Frontal cortex (tissue), 4 donors: ENCODE data around the gene SGMS1. TPM values are rescaled to one million over a fixed set of nuclear protein-coding genes. Genes with fewer than 3 reads are reported as not detected.
"Not testable (repeated sequence)": the region's sequence is repeated elsewhere in the genome, so short reads cannot be mapped to it uniquely, and the experiment has no call there.

ENCODE experiments used
- DNase-seq, 2 donors: peaks; one replicate each; pipeline ENCODE4 v3.0.0; 2012; ENCODE audit warnings: low spot score in 2 of 2
- FAIRE-seq: peaks from 2 replicates; lab custom pipeline; 2012; peaks lifted over from hg19 to GRCh38; lab: Jason Lieb, UNC
- total RNA-seq: library from RNA; depleted of rRNA; stranded (reverse); fragments of >200 nt; gene quantifications from one replicate; pipeline ENCODE4 v1.2.3, GENCODE V29; 2014
- donor health status: control.
- donor health status: control.
- donor health status: control.

The SGMS1 gene
- total RNA-seq, 1 donor from 2014 or later: 35.1 TPM

- FAIRE-seq (no peak), DNase-seq (no peak)
Measured at GRCh38 chr10:50447691-50448090, 176.1 kb downstream of the SGMS1 start.

GRCh38 chr10:50445777-50446176 is 178.0 kb downstream of the SGMS1 start:
- not testable (repeated sequence) for DNase-seq, FAIRE-seq

DNA sequence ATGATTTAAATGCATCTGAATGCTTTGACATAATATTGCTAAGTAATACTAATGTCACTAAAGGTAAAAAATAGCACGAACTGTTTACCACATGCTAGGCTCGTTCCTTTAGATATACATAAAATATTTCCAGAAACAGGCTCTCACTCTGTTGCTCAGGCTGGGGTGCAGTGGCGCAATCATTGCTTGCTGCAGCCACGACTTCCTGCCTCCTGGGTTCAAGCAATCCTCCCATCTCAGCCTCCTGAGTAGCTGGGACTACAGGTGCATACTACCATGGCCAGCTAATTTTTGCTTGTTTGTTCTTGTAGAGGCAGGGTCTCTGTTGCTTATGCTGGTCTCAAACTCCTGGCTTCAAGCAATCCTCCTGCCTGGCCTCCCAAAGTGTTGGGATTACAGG is 183.3 kb downstream of the SGMS1 start:
- FAIRE-seq (no peak), DNase-seq (no peak)

DNA sequence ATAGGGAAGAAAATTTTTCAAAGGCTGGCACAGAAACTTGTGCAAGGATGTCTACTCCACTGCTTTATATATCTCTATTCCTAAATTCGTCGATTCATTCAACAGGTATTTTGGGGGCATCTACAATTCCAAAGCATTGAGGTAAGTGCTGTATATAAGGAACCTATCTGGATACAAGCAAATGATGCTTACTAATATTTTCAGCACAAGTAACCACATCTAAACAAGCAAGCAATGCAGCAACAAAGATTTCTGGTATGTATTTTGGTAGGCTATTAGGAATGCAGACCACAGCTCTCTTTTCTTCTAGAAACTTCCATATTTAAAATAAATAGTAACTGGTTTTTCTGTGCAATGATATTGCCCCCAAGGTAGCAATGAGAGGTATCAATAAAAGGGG is 183.9 kb downstream of the SGMS1 start:
- DNase-seq (no peak), FAIRE-seq (no peak)

DNA sequence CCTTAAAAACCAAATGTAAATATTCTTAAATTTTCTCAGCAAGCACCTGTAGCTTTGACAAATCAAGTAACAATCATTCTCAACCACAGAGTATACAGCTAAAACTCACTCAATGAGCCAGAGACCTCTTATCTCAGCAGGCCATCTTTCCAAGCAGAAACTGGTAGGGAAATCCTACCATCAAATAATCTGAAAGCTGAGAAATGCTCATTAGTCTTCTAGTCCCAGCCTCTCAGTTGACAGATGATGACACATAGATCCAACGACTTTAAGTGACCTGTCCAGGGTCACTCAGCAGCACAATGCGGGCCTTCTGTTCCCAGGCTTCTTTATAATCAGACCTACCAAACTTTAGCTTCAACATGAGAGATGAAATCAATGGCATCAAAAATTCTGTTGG is 184.6 kb downstream of the SGMS1 start:
- DNase-seq (no peak), FAIRE-seq (no peak)

DNA sequence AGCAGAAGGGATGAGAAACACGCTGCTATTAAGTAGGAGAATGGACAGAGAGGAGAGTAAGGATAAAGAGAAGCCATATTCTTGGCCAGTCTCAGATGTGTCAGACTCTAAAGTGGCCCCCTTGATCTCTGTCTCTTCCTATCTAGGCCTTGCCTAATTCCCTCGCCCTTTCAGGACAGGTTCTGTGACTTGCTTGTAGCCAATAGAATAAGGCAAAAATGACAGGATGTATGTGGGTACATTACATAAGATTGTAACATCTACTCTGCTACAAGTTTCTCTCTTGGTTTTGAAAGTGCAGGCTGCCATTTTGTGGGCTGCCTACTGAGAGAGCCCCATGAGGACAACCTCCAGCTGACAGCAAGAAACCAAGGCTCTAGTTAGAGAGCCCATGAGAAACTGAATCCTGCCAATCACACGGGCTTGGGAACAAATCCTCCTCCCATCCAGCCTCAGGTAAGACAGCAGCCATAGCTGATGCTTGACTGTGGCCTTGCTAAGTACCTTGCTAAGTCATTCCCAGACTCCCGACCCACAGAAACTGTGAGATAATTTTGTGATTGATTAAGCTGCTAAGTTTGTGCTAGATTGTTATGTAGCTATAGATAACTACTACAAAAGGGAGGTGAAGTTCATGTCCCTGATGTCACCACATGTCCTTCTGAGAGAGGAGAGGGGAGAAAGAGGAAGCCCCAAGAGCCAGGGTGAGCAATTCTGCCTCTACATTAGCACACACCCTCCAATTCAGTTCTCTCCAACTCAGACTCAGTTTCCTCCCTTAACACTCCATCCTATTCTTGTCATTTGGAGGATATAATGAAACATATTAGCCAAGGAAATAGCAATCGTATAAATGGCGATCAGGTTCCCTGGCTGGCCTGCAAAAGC is 185.5 kb downstream of the SGMS1 start:
- FAIRE-seq (no peak), DNase-seq (no peak)

GRCh38 chr10:50437248-50437647 is 186.5 kb downstream of the SGMS1 start:
- FAIRE-seq: no peak
- no peak for DNase-seq

DNA sequence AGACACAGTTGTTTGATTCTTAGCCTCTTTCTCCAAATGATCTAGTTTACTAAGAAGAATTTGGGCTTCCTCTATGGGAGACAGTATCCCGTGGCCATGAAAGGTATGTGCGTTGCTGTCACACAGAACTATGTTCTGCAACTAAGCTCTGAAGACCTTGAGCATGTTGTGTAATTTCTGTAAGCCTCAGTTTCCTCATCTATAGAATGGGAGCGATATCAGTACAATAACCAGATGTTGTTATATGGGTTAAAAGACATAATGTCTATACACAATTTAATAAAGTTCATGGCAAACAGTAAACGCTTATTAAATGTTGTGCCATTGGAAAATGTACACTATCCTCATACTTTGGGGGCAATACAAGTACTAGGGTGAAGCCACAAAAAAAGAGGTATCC is 187.0 kb downstream of the SGMS1 start:
- FAIRE-seq: no peak
- DNase-seq: no peak

GRCh38 chr10:50432211-50433009 is 191.3 kb downstream of the SGMS1 start:
- FAIRE-seq: no peak
- no peak for DNase-seq

DNA sequence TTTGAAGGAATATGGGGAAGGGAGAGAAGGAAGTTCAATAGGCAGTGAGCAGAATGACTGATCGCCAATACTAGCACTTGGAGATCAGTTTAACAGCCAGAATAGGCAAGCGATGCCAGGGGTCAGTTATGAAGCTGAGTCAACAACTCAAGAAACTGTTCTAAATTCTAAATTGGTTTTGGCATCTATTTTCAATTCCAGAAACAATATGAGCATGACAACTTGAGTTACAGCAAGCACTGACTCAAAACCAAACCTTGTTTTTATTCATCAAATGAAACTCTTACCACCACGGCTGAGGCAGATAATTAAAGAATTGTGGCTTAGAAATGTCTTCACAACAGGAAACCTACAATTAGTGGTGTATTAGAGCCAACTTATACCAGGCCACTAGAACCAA is 192.0 kb downstream of the SGMS1 start:
- no peak for FAIRE-seq
- DNase-seq: no peak

GRCh38 chr10:50431133-50431532 is 192.6 kb downstream of the SGMS1 start:
- DNase-seq (peak in 1 of 2 donors; percentile 40), FAIRE-seq (peak; percentile 47)

GRCh38 chr10:50426485-50426884 is 197.3 kb downstream of the SGMS1 start:
- no peak for DNase-seq
- FAIRE-seq: no peak

GRCh38 chr10:50425215-50425614 is 198.5 kb downstream of the SGMS1 start:
- not testable (repeated sequence) for DNase-seq, FAIRE-seq

DNA sequence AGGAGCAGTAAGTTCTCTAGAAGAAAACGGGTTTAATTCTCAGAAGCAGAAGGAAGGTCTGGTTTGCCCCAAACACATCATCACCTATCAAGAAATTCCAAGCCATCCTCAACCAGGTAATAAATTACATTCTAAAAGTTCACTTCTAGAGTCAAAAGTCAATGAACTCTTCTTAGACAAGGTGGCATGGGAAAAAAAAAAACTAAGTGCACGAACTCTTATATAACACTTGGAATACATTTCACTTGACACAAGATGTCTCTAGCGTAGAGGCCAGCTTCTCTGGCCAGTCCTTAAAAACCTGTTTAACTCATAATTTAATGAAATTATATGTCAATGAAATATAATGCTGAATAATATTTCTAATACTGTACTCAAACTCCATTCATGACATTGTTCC is 200.3 kb downstream of the SGMS1 start:
- DNase-seq (no peak), FAIRE-seq (no peak)

DNA sequence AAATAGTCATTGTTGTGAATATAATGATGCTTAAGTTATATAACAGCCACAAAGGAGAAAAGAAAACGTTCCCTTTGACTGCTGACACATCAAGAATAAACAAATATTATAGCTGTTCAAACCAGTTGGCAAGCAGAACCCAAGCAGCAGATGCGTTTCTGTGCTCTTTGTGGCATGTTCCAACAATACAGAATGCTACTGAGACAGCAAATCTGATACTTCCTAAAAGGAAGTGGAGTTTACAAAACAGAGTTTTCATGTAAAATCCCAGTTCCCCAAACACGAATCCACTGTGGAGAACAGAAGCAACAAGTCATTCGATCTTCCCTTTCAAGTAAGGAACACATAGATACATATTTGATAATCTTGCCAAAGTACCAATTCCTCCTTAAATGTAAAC is 201.5 kb downstream of the SGMS1 start:
- DNase-seq (peak in 1 of 2 donors; percentile 12), FAIRE-seq (no peak)

GRCh38 chr10:50421026-50421719 is 202.6 kb downstream of the SGMS1 start:
- no peak for DNase-seq
- FAIRE-seq: no peak

DNA sequence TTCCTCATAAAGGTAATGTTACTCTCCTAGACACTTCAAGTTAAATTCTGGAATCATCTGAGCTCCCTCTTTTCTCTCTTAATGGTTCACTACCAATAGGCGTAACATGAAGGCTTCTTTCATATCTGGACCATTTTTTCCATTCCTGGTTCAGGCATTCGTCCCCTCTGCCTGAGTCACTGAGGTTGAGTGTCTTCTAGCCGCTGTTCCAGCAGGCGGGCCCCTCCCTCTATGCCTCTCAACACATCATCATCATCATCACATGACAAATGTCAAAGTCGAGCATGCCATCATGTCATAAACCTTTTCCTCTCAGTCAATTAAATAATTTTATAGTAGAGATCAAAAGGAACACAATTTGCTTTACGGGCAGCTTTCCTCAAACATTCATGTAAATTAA is 203.6 kb downstream of the SGMS1 start:
- FAIRE-seq: no peak
- DNase-seq: no peak

- FAIRE-seq (no peak), DNase-seq (no peak)
Measured at GRCh38 chr10:50419756-50420155, 204.0 kb downstream of the SGMS1 start.

- no peak for FAIRE-seq
- no peak for DNase-seq
Measured at GRCh38 chr10:50419091-50419490, 204.7 kb downstream of the SGMS1 start.
